NCI-H1436 treated with DMSO at 0.1 percent for 48 hours (cell line): ENCODE results near the gene DACT2.
"Not testable (repeated sequence)": the region's sequence is repeated elsewhere in the genome, so short reads cannot be mapped to it uniquely, and the experiment has no call there.

ENCODE experiments used
- DNase-seq: peaks from one replicate; lab custom pipeline; 2025; lab: John Stamatoyannopoulos, UW

Gene DACT2

GRCh38 chr6:168280899-168281245 lies 38.7 kb downstream of the DACT2 start:
- DNase-seq: no peak

GRCh38 chr6:168280020-168280898 lies 39.3 kb downstream of the DACT2 start:
- no peak for DNase-seq

GRCh38 chr6:168279403-168279935 lies 40.1 kb downstream of the DACT2 start:
- DNase-seq: no peak

GRCh38 chr6:168278904-168279303 lies 40.7 kb downstream of the DACT2 start:
- no peak for DNase-seq

DNA sequence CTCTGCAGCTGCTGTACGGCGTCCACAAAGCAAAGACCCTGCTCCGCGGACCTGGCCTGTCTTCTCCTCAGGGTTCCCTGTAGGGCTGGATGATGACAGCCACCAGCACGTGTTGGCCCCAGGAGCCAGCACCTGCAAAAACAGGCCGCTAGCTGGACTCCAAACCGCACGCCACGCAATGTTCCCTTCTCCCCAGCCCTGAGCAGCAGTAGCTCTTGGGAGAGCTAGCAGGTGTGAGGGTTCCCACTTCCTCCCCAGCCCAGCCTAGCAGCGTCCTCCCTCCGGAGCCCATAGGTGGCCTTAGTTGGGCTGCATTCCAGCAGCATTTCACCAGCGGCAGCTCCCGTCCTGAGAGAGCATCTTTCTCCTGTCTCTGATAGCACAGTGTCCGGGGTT lies 42.3 kb downstream of the DACT2 start:
- DNase-seq: no peak

- DNase-seq: no peak
Observed at GRCh38 chr6:168276576-168277273, 42.9 kb downstream of the DACT2 start.

DNA sequence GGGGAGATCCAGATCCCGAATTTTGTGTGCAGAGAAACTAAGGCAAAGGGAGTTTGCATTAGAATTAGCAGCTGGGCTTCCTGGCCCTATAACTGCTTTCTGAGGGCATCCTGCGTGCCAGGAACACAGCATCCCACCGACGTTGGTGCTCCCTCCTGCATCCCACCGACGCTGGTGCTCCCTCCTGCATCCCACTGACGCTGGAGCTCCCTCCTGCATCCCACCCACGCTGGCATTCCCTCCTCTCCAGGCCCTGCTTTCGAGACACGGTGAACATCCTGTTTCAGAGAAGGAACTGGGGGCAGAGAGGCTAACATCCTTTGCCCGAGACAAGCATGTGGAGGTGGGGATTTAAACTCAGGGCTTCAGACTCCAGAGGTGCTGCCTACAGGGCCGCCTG lies 44.4 kb downstream of the DACT2 start:
- no peak for DNase-seq

DNA sequence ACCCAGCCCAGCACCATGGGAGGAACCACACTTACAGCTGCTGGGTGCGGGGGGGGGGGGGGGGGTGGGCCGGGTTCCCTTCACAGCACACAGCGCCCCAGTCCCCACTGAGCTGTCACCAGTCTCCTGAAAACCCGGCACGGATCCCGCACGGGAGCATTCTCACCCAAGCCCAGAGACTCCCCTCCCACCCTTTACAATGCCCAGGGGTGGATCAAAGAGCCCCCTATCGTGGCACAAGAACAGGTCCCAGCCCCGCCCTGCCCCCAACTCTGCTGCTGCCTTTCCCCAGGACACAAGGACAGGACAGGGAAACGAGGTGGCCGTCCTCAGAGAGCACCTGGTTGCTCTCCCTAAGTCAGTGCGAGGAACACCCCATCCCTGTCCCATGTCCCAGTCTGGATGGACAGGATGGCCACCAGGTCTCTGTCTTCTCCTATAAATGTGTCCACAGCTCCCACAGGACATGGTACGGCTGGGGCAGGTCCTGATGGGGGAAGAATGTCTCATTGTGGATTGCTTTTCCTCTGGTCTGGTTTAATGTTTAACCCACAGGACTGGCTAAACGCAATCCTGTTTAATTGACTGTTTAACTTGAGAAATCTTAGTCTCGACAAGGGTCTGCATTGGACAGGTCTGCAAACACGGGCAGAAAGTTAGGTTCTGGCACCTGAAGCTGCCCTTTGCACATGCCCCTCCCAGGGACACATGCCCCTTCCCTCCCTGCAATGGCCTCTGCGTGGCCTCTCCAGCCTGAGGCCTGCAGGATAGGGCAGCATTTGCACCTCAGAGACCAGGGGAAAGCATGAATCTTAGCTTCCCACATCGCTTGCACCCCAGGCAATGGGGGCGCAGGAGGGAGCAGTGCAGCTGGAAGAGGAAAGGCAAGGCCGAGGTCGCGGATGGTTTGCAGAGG lies 45.3 kb downstream of the DACT2 start:
- no peak for DNase-seq

DNA sequence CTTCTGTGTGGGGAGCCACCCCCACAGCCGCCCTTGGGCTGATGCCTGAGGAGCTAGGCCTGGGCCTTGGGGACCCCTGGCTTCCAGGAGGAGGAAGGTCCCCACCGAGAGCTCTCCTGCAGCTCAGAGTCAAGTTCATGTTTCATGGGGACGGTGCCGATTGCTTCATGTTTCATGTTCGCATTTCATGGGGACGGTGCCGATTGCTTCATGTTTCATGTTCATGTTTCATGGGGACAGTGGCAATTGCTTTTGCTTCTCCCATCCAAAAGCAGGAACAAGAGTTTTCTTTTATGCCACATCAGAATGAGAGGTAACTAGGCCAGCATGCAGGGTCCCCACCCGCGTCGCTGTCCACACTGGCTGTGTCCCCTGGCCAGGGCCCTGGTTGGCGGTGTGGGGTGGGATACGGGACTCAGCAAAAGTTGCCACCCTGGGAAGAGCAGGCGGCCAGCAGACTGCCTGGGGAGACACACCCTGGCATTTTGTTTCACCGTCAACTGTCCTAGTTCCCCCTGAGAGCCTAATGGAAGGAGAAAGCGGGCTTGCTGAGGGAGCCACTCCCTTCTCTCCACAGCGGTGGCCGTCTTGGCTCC lies 46.0 kb downstream of the DACT2 start:
- DNase-seq: no peak

GRCh38 chr6:168272415-168273325 lies 46.9 kb downstream of the DACT2 start:
- DNase-seq: no peak

GRCh38 chr6:168270274-168271172 lies 49.1 kb downstream of the DACT2 start:
- DNase-seq: no peak

DNA sequence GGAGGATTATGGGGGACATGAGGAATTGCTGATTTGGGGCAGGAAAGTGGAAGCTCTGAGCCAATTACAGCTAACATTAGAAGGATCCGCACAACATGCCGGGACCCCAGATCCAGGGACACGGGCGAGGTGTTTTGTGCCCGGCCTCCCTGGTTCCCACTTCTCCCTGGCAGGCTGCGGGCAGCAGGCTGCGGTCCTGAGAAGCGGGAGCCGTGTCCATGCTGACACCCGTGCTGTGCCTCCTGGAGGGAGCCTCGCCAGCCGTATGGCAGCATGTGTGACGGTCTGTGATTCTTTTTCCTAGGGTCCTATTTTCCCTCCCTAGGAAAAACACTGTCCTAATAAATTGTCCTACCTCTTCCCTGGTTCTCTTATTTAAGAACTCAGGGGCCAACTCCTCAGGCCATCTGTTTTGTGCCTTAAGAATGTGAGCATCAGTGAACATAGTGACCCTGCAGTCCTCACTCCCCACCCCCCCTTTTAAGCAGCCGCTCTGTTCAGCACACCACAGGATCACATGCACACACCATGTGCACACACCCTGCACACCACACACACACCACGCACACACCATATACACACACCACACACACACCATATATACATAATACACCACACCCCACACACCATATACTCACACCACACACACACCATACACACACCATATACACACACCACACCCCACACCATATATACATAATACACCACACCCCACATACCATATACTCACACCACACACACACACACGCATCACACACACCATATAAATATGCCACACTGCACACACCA lies 49.9 kb downstream of the DACT2 start:
- DNase-seq: no peak

DNA sequence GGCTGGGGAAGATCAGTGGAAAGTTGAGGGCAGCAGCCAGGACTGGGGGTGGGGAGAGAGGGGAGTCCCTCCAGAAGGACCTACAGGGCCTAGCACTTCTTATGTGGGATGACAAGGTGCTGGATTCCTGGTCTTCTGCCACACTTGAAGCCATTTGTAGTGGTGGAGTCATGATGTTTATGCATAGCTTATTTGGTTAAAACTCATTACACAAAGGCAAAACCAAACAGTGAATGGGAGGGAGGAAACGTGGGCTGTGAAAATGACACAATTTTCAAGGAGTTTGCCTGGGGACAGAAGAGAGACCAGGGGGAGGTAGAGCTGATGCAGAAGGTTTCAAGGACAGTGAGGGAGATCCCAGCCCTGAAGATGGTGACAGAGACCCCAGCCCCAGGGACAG lies 50.8 kb downstream of the DACT2 start:
- no peak for DNase-seq

DNA sequence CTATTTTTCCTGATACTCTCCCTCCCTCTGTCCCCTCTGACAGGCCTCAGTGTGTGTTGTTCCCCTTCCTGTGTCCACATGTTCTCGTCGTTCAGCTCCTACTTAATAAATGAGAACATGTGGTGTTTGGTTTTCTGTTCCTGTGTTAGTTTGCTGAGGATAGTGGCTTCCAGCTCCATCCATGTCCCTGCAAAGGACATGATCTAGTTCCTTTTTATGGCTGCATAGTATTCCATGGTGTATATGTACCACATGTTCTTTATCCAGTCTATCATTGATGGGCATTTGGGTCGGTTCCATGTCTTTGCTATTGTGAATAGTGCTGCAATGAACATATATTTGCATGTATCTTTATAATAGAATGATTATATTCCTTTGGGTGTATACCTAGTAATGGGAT lies 51.8 kb downstream of the DACT2 start:
- DNase-seq: not testable (repeated sequence)

DNA sequence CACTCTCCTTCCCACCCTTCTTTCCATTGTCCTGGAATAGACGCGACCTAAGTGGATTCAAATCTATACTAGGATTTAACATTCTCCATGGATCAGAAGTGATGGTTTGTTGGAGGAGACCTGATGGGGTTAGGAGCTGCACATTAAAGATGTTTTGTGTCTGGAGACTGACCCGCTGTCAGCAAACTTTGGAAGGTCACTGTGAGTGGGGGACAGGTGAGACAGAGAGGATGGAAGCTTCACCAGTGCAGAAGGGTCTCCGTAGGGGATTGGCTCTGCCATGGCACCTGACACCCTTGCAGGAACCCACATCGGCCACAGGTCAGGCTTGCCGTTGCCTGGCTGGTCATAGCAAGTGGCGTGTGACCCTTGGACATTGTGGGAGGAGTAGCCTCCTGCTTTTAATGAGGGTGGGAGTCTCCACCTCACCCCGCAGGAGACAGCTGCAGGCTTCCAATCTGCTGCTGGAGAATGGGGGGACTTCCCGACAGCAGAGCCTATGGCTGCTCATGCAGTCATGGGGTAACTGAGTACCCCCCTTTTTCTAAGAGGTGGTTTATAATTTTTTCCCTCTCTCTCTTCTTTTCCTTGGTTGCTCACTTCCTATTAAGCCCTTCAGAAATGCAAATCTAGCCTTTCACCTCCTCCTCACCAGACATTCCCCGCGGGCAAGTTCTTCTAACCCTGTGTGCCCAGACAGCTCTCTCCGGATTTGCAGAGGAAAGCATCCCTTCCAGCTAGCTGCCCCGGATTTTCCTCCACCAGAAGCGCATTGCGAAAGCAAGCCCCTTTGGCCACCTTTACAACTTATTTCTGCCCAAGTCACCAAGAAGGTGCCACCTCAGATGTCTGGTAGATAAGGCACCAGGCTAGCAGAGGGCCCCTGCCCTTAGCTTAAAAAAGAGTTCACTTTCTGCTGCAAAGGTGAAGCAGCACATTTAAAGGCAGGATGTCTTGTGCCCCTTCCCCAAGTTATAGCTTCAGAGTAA lies 53.5 kb downstream of the DACT2 start:
- no peak for DNase-seq

GRCh38 chr6:168265394-168265793 lies 54.2 kb downstream of the DACT2 start:
- DNase-seq: no peak

DNA sequence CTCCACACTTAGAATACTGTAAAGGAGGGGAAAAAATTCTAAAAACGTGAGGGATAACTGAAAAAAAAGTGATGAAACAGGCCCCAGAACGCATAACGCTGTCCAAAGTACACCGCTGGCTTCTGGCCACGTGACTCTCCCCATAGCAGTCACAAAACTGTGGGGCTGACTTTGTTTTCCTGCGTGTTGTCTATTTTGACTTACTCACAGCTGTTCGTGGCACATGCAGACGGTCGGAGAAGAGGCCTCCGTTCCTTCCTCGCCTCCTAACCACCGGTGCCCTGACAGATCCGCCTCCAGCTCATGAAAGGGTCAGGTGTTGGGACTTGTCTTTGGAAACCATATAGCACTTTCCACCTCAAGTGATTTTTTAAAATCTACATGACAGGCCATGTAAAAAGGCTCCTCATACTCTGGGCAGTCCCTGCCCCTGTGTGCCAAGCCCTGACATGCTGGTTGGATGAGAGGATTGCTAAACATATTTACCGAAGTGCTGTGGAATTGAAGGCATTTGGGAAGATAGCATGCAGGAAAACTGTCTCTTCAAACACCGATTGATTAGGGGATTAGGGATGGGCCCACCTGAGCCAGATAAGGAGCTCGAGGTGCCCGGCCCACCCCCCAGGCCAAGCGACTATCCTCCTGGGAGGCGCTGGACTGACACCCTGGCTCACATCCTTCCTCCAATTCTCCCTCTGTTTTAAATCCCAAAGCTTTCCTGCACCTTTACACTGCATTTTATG lies 54.8 kb downstream of the DACT2 start:
- DNase-seq: no peak
